Breast epithelium (tissue), 4 donors: Measurements from ENCODE around the gene ST6GALNAC3. TPM values are rescaled to one million over a fixed set of nuclear protein-coding genes. Genes with fewer than 3 reads are reported as not detected.

Experiments
- DNase-seq, 2 donors: peaks; one replicate each; pipeline ENCODE4 v3.0.0-alpha.2; 2019; ENCODE audit warnings: low spot score in 2 of 2
- H3K27ac ChIP-seq, 2 donors: fragments of 200-600 bp; sonication (generic) in 1 of 2; one replicate each; pipeline ENCODE4 v1.5.1; 2016 to 2019; ENCODE audit warnings: mild to moderate bottlenecking in 1 of 2
- H3K27me3 ChIP-seq, 2 donors: fragments of 200-600 bp; sonication (generic) in 1 of 2; one replicate each; pipeline versions ENCODE4 v1.5.1 to v1.6.0; 2017 to 2019; ENCODE audit warnings: control low read depth in 1 of 2, mild to moderate bottlenecking in 1 of 2
- H3K36me3 ChIP-seq: fragments of 200-600 bp; one replicate; pipeline ENCODE4 v1.5.1; 2019
- H3K4me1 ChIP-seq, 2 donors: fragments of 200-600 bp; sonication (generic); one replicate each; pipeline ENCODE4 v1.5.1; 2016 to 2019; ENCODE audit warnings: control low read depth in 1 of 2
- H3K4me3 ChIP-seq, 3 donors: fragments of 200-600 bp; sonication (generic); 1 replicate in 2 of 3; 2 replicates in 1 of 3; pipeline ENCODE4 v1.5.1; 2016 to 2019; ENCODE audit warnings: mild to moderate bottlenecking in 3 of 3, moderate library complexity in 2 of 3
- H3K9me3 ChIP-seq, 2 donors: fragments of 200-600 bp; sonication (generic) in 1 of 2; one replicate each; pipeline ENCODE4 v1.5.1; 2016 to 2019; ENCODE audit warnings: control low read depth in 1 of 2
- CTCF ChIP-seq, 3 donors: fragments of 450-650 bp; IDR thresholded peaks; one replicate each; pipeline ENCODE4 v1.5.1; 2016 to 2017; ENCODE audit warnings: antibody characterized with exemption in 3 of 3, mild to moderate bottlenecking in 3 of 3, moderate library complexity in 3 of 3
- POLR2A ChIP-seq: fragments of 450-650 bp; IDR thresholded peaks from one replicate; pipeline ENCODE4 v1.6.1; 2016; ENCODE audit warnings: antibody characterized with exemption, mild to moderate bottlenecking, moderate library complexity
- POLR2AphosphoS5 ChIP-seq, 3 donors: sonication (generic); formaldehyde crosslinking; IDR thresholded peaks; one replicate each; pipeline ENCODE4 v1.6.1; 2017; ENCODE audit warnings: antibody characterized with exemption in 3 of 3
- intact Hi-C: fragments of 100-400 bp; cut with DNase I; formaldehyde crosslinking; loops from one replicate; pipeline ENCODE4 v1.15.1; 2023; ENCODE audit warnings: low total_unique reads
- total RNA-seq, 3 donors: library from RNA; depleted of rRNA; stranded (reverse); fragments of >200 nt; gene quantifications; one replicate each; pipeline ENCODE4 v1.1.0, GENCODE V29; 2016

ST6GALNAC3 gene
- total RNA-seq, 3 donors from 2014 or later, result 4.1 to 14.4 (median 8.5) TPM

GRCh38 chr1:76164165-76164564 is 89.6 kb downstream of the ST6GALNAC3 start:
- no peak for TF ChIP-seq POLR2A
- no peak for TF ChIP-seq POLR2AphosphoS5 (IDR thresholded peaks at IDR 0.05)
- TF ChIP-seq CTCF (IDR thresholded peaks at IDR 0.05), result no peak
- Histone ChIP-seq H3K36me3 (no peaks in the 10 kb centered on the region), H3K27me3 (no peaks in the 10 kb centered on the region), H3K4me3 (no peak overlapping the region), H3K27ac (no peak overlapping the region), H3K4me1 (no peaks in the 10 kb centered on the region), H3K9me3 (no peaks in the 10 kb centered on the region)
- DNase-seq, result no peak
- intact Hi-C loops, result no loop called here

- H3K27me3 ChIP-seq, result no peaks in the 10 kb centered on the region
- H3K4me3 ChIP-seq, result no peak overlapping the region
- H3K36me3 ChIP-seq, result no peaks in the 10 kb centered on the region
- intact Hi-C loops, result no loop called here
- H3K27ac ChIP-seq, result no peak overlapping the region
- no peak for TF ChIP-seq POLR2A
- no peak for TF ChIP-seq CTCF (IDR thresholded peaks at IDR 0.05)
- TF ChIP-seq POLR2AphosphoS5 (IDR thresholded peaks at IDR 0.05), result no peak
- no peaks in the 10 kb centered on the region for H3K9me3 ChIP-seq
- no peaks in the 10 kb centered on the region for H3K4me1 ChIP-seq
- no peak for DNase-seq
Observed at GRCh38 chr1:76170084-76170483, 95.5 kb downstream of the ST6GALNAC3 start.

GRCh38 chr1:76170513-76170912 is 96.0 kb downstream of the ST6GALNAC3 start:
- Histone ChIP-seq H3K27ac (no peak overlapping the region), H3K4me1 (no peaks in the 10 kb centered on the region), H3K27me3 (no peaks in the 10 kb centered on the region), H3K9me3 (no peaks in the 10 kb centered on the region), H3K36me3 (no peaks in the 10 kb centered on the region), H3K4me3 (no peak overlapping the region)
- intact Hi-C loops, result no loop called here
- no peak for TF ChIP-seq POLR2A
- TF ChIP-seq POLR2AphosphoS5 (IDR thresholded peaks at IDR 0.05), result no peak
- TF ChIP-seq CTCF (IDR thresholded peaks at IDR 0.05), result no peak
- no peak for DNase-seq

GRCh38 chr1:76176000-76176399 is 101.5 kb downstream of the ST6GALNAC3 start:
- no peak for TF ChIP-seq POLR2AphosphoS5 (IDR thresholded peaks at IDR 0.05)
- TF ChIP-seq POLR2A, result no peak
- no peak for TF ChIP-seq CTCF (IDR thresholded peaks at IDR 0.05)
- no peak overlapping the region for H3K4me3 ChIP-seq
- intact Hi-C loops, result no loop called here

GRCh38 chr1:76177615-76178014 is 103.1 kb downstream of the ST6GALNAC3 start:
- no peak for DNase-seq
- Histone ChIP-seq H3K27ac (no peak overlapping the region), H3K4me3 (no peak overlapping the region), H3K27me3 (no peaks in the 10 kb centered on the region), H3K36me3 (no peaks in the 10 kb centered on the region), H3K9me3 (peaks cover 0 to 7% of the 10 kb centered on the region in 2 donors), H3K4me1 (no peaks in the 10 kb centered on the region)
- TF ChIP-seq POLR2A (no peak), CTCF (IDR thresholded peaks at IDR 0.05) (no peak), POLR2AphosphoS5 (IDR thresholded peaks at IDR 0.05) (no peak)
- intact Hi-C loops, result no loop called here

More at GRCh38 chr1:76176000-76176399, 101.5 kb downstream of the ST6GALNAC3 start:
- H3K27ac ChIP-seq, result no peak overlapping the region
- no peak for DNase-seq
- peaks cover 0 to 7% of the 10 kb centered on the region in 2 donors for H3K9me3 ChIP-seq
- H3K36me3 ChIP-seq, result no peaks in the 10 kb centered on the region
- H3K27me3 ChIP-seq, result no peaks in the 10 kb centered on the region
- no peaks in the 10 kb centered on the region for H3K4me1 ChIP-seq
